ENCODE data around the gene FMNL2. TPM values are rescaled to one million over a fixed set of nuclear protein-coding genes. Genes with fewer than 3 reads are reported as not detected.

FMNL2 gene
- total RNA-seq, 1 experiment from 2014 or later, result 28.1 TPM

GRCh38 chr2:152489364-152489763 is 154.4 kb downstream of the FMNL2 start:
- TF ChIP-seq ATF3 (IDR thresholded peaks at IDR 0.05), result no peak
- TF ChIP-seq SRF (IDR thresholded peaks at IDR 0.05; ENCODE audit: low read depth), result no peak
- no peak for TF ChIP-seq FOSL1 (IDR thresholded peaks at IDR 0.05; ENCODE audit: low read depth)
- no peak for TF ChIP-seq POLR2A (IDR thresholded peaks at IDR 0.05; ENCODE audit: borderline replicate concordance, extremely low read depth, insufficient read depth, insufficient read length)
- TF ChIP-seq YY1 (IDR thresholded peaks at IDR 0.05; ENCODE audit: extremely low read depth, insufficient replicate concordance, low read depth, low read length), result no peak
- TF ChIP-seq CEBPB (IDR thresholded peaks at IDR 0.05; ENCODE audit: low read depth), result no peak
- no peak for TF ChIP-seq ZNF274 (IDR thresholded peaks at IDR 0.05; ENCODE audit: low read depth, low read length)
- no peak for TF ChIP-seq MAX (IDR thresholded peaks at IDR 0.05)
- TF ChIP-seq ZBTB33 (IDR thresholded peaks at IDR 0.05; ENCODE audit: extremely low read depth, insufficient replicate concordance, low read length), result no peak
- TF ChIP-seq TCF7L2 (IDR thresholded peaks at IDR 0.05; ENCODE audit: borderline replicate concordance, extremely low read depth, insufficient read depth, insufficient read length), result no peak
- no peak for TF ChIP-seq SP1 (IDR thresholded peaks at IDR 0.05; ENCODE audit: low read depth)
- TF ChIP-seq ZFX (IDR thresholded peaks at IDR 0.05), result no peak
- no peak for TF ChIP-seq JUND (IDR thresholded peaks at IDR 0.05)
- no peak for TF ChIP-seq POLR2AphosphoS5 (IDR thresholded peaks at IDR 0.05; ENCODE audit: low read depth, low read length)
- no peak for TF ChIP-seq ELF1 (IDR thresholded peaks at IDR 0.05; ENCODE audit: borderline replicate concordance, low read depth)
- no peak for TF ChIP-seq SIN3A (IDR thresholded peaks at IDR 0.05; ENCODE audit: low read depth)
- no peak for TF ChIP-seq EZH2 (IDR thresholded peaks at IDR 0.05)
- TF ChIP-seq CTCF (IDR thresholded peaks at IDR 0.05 in 2 of 3, conservative IDR thresholded peaks at IDR 0.05 in 1 of 3; ENCODE audit: borderline replicate concordance in 1 of 3, insufficient read depth in 1 of 3, low read depth in 2 of 3, low read length in 2 of 3), result no peak
- Histone ChIP-seq H4K20me1 (ENCODE audit: insufficient read depth) (no peaks in the 10 kb centered on the region), H3K36me3 (ENCODE audit: control insufficient read depth in 1 of 2, insufficient read depth in 2 of 2, low read length in 2 of 2) (no peaks in the 10 kb centered on the region), H3K27me3 (ENCODE audit: insufficient read depth, low read length) (no peaks in the 10 kb centered on the region), H3K27ac (ENCODE audit: low read depth, low read length) (no peak overlapping the region), H3K4me1 (ENCODE audit: control insufficient read depth in 1 of 2, insufficient read depth in 2 of 2, low read length in 2 of 2) (peaks cover 0 to 16% of the 10 kb centered on the region in 2 experiments; a peak in 2 of 4 replicates), H3K9me2 (ENCODE audit: insufficient read depth) (no peaks in the 10 kb centered on the region), H2AFZ (ENCODE audit: low read depth, low read length, poor library complexity, severe bottlenecking) (no peak overlapping the region), H3K9me3 (ENCODE audit: control insufficient read depth in 1 of 2, insufficient read depth in 1 of 2, low read depth in 1 of 2, low read length in 2 of 2) (no peaks in the 10 kb centered on the region), H3K4me2 (ENCODE audit: low read length) (no peak overlapping the region), H3K9ac (ENCODE audit: low read length) (no peak overlapping the region), H3K79me2 (ENCODE audit: insufficient read depth, low read length) (peaks cover 9% of the 10 kb centered on the region; the same call in 1 of the 2 replicates), H3K4me3 (replicated peaks in 1 of 2; ENCODE audit: low read depth in 1 of 2, low read length in 2 of 2) (no peak overlapping the region)
- no peak for ATAC-seq
- CTCF ChIA-PET, result no interaction called here
- BruUV-seq (replicated peaks), result no TSS peak
- RAD21 ChIA-PET (ENCODE audit: low non-redundant PET in 1 of 2, low total read pairs in 2 of 2, uncharacterized antibody in 2 of 2, unreplicated experiment in 2 of 2), result no interaction called here
- POLR2A ChIA-PET, result no interaction called here
- intact Hi-C loops (cut with micrococcal nuclease), result no loop called here
- DNase-seq (ENCODE audit: low read depth, low spot score), result no peak

All from HCT116 (cell line).